ENCODE results near the gene IER5. TPM values are rescaled to one million over a fixed set of nuclear protein-coding genes. Genes with fewer than 3 reads are reported as not detected.

The IER5 gene
- polyA plus RNA-seq, 1 of the 3 experiments (the other 2 are of a cell fraction) = 52.9 TPM

DNA sequence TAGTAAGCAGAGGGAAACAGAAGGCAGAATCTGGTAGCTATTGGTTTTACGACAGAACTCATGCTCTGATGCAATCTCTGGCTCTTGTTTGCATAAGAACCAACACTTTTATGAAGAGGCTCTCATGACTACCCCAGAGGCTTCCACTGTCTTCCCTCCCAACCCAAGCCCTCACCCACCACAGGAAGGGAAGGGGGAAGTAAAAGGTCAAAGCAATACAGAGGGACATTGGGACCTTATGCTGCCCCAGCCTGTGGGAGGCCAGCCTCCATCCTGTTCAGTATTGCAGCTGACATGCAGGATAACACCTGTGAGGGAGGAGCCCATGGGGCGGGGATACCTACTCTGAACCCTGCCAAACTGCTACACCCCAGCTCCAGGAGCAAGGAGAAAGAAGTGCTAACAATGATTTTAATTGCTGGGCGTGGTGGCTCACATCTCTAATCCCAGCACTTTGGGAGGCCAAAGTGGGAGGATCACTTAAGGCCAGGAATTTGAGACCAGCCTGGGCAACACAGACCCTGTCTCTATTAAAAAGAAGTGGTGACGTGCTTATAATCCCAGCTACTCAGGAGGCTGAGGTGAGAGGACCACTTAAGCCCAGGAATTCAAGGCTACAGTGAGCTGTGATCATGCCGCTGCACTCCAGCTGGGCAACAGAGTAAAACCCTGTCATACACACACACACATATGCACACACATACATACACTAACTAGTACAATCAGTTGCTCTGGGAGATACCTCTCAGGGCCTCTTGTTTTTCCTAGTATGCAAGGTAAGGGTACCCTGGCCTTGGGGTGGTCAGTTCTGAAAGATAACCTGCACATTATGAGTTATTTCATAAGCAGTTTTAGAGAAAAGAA, 45.2 kb upstream of the IER5 start:
- no peak for DNase-seq
- Histone ChIP-seq H3K36me3 (replicated peaks in 1 of 2; ENCODE audit: control insufficient read depth in 1 of 2, insufficient read depth in 2 of 2, low read length in 1 of 2) (no peaks in the 10 kb centered on the region), H3F3A (replicated peaks; ENCODE audit: insufficient read depth) (no peaks in the 10 kb centered on the region), H3K79me2 (ENCODE audit: insufficient read depth) (no peaks in the 10 kb centered on the region), H3K4me3 (ENCODE audit: low read depth in 2 of 2, low read length in 1 of 2) (no peak overlapping the region), H3K4me1 (ENCODE audit: control insufficient read depth in 1 of 2, insufficient read depth in 2 of 2, low read depth in 1 of 2, low read length in 1 of 2) (no peaks in the 10 kb centered on the region; a peak in 1 of 4 replicates), H4K20me1 (ENCODE audit: insufficient read depth) (no peaks in the 10 kb centered on the region), H3K9ac (no peak overlapping the region), H3K9me2 (no peaks in the 10 kb centered on the region), H3K27ac (ENCODE audit: low read depth in 2 of 2, low read length in 1 of 2) (no peak overlapping the region), H3K9me3 (no peaks in the 10 kb centered on the region), H2AFZ (ENCODE audit: low read depth) (no peak overlapping the region), H3K4me2 (no peak overlapping the region), H3K27me3 (ENCODE audit: insufficient read depth) (no peaks in the 10 kb centered on the region)
- ChIA-PET POLR2A (interaction anchor here (0.6 kb wide), 1 partner anchor 122 kb away, joined by 3 read pairs; no protein-coding TSS in a partner anchor), CTCF (interaction anchor here (0.8 to 1.5 kb wide), 6 partner anchors 14 to 162 kb away, joined by 3 to 9 read pairs (median 4); no protein-coding TSS in a partner anchor)
- 99% methylated on average over 5 of the region's 5 CpGs for WGBS (ENCODE audit: low lambda C conversion rate)
- TF ChIP-seq, protein P1, sequence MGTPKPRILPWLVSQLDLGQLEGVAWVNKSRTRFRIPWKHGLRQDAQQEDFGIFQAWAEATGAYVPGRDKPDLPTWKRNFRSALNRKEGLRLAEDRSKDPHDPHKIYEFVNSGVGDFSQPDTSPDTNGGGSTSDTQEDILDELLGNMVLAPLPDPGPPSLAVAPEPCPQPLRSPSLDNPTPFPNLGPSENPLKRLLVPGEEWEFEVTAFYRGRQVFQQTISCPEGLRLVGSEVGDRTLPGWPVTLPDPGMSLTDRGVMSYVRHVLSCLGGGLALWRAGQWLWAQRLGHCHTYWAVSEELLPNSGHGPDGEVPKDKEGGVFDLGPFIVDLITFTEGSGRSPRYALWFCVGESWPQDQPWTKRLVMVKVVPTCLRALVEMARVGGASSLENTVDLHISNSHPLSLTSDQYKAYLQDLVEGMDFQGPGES (IDR thresholded peaks at IDR 0.05; ENCODE audit: low read depth, low read length) = no peak
- no peak for TF ChIP-seq EP300 (IDR thresholded peaks at IDR 0.05; ENCODE audit: borderline replicate concordance in 1 of 2, low read depth in 1 of 2, low read length in 1 of 2)
- no peak for TF ChIP-seq YY1 (IDR thresholded peaks at IDR 0.05; ENCODE audit: low read depth)
- TF ChIP-seq ELF1 (IDR thresholded peaks at IDR 0.05) = no peak
- no peak for TF ChIP-seq POLR2AphosphoS5 (IDR thresholded peaks at IDR 0.05; ENCODE audit: low read depth, low read length)
- TF ChIP-seq NRF1 (IDR thresholded peaks at IDR 0.05; ENCODE audit: low read depth, low read length) = no peak
- TF ChIP-seq MXI1 (IDR thresholded peaks at IDR 0.05; ENCODE audit: low read depth, low read length) = no peak
- TF ChIP-seq FOSL2 (IDR thresholded peaks at IDR 0.05; ENCODE audit: borderline replicate concordance, low read depth) = no peak
- TF ChIP-seq SIN3A (IDR thresholded peaks at IDR 0.05; ENCODE audit: borderline replicate concordance, low read depth, low read length) = no peak
- no peak for TF ChIP-seq EZH2phosphoT487 (IDR thresholded peaks at IDR 0.05; ENCODE audit: borderline replicate concordance, low read depth)
- TF ChIP-seq CHD2 (IDR thresholded peaks at IDR 0.05; ENCODE audit: low read length, partially characterized antibody) = no peak
- TF ChIP-seq RAD21 (IDR thresholded peaks at IDR 0.05; ENCODE audit: low read length) = no peak
- no peak for TF ChIP-seq TCF12 (IDR thresholded peaks at IDR 0.05)
- no peak for TF ChIP-seq JUND (IDR thresholded peaks at IDR 0.05)
- no peak for TF ChIP-seq TEAD4 (IDR thresholded peaks at IDR 0.05; ENCODE audit: borderline replicate concordance, insufficient read depth)
- TF ChIP-seq SMC3 (IDR thresholded peaks at IDR 0.05; ENCODE audit: low read depth, low read length) = no peak
- TF ChIP-seq MEF2A (IDR thresholded peaks at IDR 0.05; ENCODE audit: borderline replicate concordance, low read depth) = no peak
- TF ChIP-seq RXRA (IDR thresholded peaks at IDR 0.05; ENCODE audit: borderline replicate concordance, low read depth) = no peak
